VCaP (cell line): ENCODE data around the gene CRIM1.

Source experiments
- H3K27ac ChIP-seq: fragments of 450-650 bp; 2 replicates; pipeline ENCODE4 v1.5.1; 2017
- CTCF ChIP-seq: fragments of 450-650 bp; conservative IDR thresholded peaks from 2 replicates; pipeline ENCODE4 v1.5.1; 2017; ENCODE audit warnings: mild to moderate bottlenecking, moderate library complexity

The CRIM1 gene

GRCh38 chr2:36549165-36549574 is 193.6 kb downstream of the CRIM1 start:
- no peak for TF ChIP-seq CTCF
- no peak overlapping the region for H3K27ac ChIP-seq

- no peak for TF ChIP-seq CTCF
Measured at GRCh38 chr2:36550006-36550405, 194.4 kb downstream of the CRIM1 start.

GRCh38 chr2:36553683-36554082 is 198.1 kb downstream of the CRIM1 start:
- no peak overlapping the region for H3K27ac ChIP-seq
- no peak for TF ChIP-seq CTCF

More at GRCh38 chr2:36550006-36550405, 194.4 kb downstream of the CRIM1 start:
- no peak overlapping the region for H3K27ac ChIP-seq

- no peak overlapping the region for H3K27ac ChIP-seq
Measured at GRCh38 chr2:36554531-36554930, 199.0 kb downstream of the CRIM1 start.

GRCh38 chr2:36555789-36556188 is 200.2 kb downstream of the CRIM1 start:
- TF ChIP-seq CTCF, result no peak
- no peak overlapping the region for H3K27ac ChIP-seq

More at GRCh38 chr2:36554531-36554930, 199.0 kb downstream of the CRIM1 start:
- TF ChIP-seq CTCF, result no peak

- H3K27ac ChIP-seq, result no peak overlapping the region
- no peak for TF ChIP-seq CTCF
Measured at GRCh38 chr2:36556842-36557241, 201.3 kb downstream of the CRIM1 start.

GRCh38 chr2:36559221-36559942 is 203.8 kb downstream of the CRIM1 start:
- no peak for TF ChIP-seq CTCF
- H3K27ac ChIP-seq, result no peak overlapping the region
